Glutamatergic neuron (in vitro differentiated cells): ENCODE measurements around the gene SLC6A18. TPM values are rescaled to one million over a fixed set of nuclear protein-coding genes. Genes with fewer than 3 reads are reported as not detected.

Source experiments
- DNase-seq: peaks from one replicate; pipeline ENCODE4 v3.0.0; 2022
- H3K27ac Mint-ChIP-seq: one replicate; pipeline ENCODE4 v1.8.0; 2020; ENCODE audit warnings: mild to moderate bottlenecking, mixed read lengths, inconsistent platforms; ENCODE audit not compliant: unreplicated experiment
- H3K27me3 Mint-ChIP-seq: one replicate; pipeline ENCODE4 v1.8.0; 2020; ENCODE audit warnings: mild to moderate bottlenecking, moderate library complexity, mixed read lengths, inconsistent platforms; ENCODE audit not compliant: unreplicated experiment
- H3K36me3 Mint-ChIP-seq: one replicate; pipeline ENCODE4 v1.8.0; 2020; ENCODE audit warnings: mild to moderate bottlenecking, mixed read lengths, inconsistent platforms; ENCODE audit not compliant: unreplicated experiment
- H3K4me1 Mint-ChIP-seq: one replicate; pipeline ENCODE4 v1.8.0; 2020; ENCODE audit warnings: mild to moderate bottlenecking, low read depth, mixed read lengths, inconsistent platforms; ENCODE audit not compliant: unreplicated experiment
- H3K4me3 Mint-ChIP-seq: one replicate; pipeline ENCODE4 v1.8.0; 2020; ENCODE audit warnings: mild to moderate bottlenecking, mixed read lengths, inconsistent platforms; ENCODE audit not compliant: unreplicated experiment
- H3K9me3 Mint-ChIP-seq: one replicate; pipeline ENCODE4 v1.8.0; 2020; ENCODE audit warnings: mild to moderate bottlenecking, moderate library complexity, mixed read lengths, inconsistent platforms; ENCODE audit not compliant: unreplicated experiment
- total RNA-seq: library from RNA; stranded (reverse); fragmentation: NEBNext Ultra II Directional; extraction: Animal tissue kit (Norgen Biotek cat#: 25700); gene quantifications from one replicate; pipeline ENCODE4 v1.2.1, GENCODE V29; 2021; ENCODE audit not compliant: unreplicated experiment
- TF ChIP-seq, protein P1 (sequence below): fragments of 200-600 bp; sonication (generic); IDR thresholded peaks from one replicate; pipeline ENCODE4 v1.5.0; 2021; ENCODE audit not compliant: partially characterized antibody, unreplicated experiment

Gene SLC6A18
- total RNA-seq, 1 donor from 2014 or later, result not detected

DNA sequence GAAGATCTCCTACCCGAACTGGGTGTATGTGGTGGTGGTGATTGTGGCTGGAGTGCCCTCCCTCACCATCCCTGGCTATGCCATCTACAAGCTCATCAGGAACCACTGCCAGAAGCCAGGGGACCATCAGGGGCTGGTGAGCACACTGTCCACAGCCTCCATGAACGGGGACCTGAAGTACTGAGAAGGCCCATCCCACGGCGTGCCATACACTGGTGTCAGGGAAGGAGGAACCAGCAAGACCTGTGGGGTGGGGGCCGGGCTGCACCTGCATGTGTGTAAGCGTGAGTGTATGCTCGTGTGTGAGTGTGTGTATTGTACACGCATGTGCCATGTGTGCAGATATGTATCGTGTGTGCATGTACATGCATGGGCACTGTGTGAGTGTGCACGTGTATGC lies 3.5 kb upstream of the SLC6A18 start:
- no peaks in the 10 kb centered on the region for H3K9me3 Mint-ChIP-seq
- H3K36me3 Mint-ChIP-seq, result no peaks in the 10 kb centered on the region
- DNase-seq, result no peak
- TF ChIP-seq, protein P1, sequence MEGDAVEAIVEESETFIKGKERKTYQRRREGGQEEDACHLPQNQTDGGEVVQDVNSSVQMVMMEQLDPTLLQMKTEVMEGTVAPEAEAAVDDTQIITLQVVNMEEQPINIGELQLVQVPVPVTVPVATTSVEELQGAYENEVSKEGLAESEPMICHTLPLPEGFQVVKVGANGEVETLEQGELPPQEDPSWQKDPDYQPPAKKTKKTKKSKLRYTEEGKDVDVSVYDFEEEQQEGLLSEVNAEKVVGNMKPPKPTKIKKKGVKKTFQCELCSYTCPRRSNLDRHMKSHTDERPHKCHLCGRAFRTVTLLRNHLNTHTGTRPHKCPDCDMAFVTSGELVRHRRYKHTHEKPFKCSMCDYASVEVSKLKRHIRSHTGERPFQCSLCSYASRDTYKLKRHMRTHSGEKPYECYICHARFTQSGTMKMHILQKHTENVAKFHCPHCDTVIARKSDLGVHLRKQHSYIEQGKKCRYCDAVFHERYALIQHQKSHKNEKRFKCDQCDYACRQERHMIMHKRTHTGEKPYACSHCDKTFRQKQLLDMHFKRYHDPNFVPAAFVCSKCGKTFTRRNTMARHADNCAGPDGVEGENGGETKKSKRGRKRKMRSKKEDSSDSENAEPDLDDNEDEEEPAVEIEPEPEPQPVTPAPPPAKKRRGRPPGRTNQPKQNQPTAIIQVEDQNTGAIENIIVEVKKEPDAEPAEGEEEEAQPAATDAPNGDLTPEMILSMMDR, result no peak
- no peak overlapping the region for H3K4me3 Mint-ChIP-seq
- peaks cover 13% of the 10 kb centered on the region for H3K27me3 Mint-ChIP-seq
- no peaks in the 10 kb centered on the region for H3K4me1 Mint-ChIP-seq
- no peak overlapping the region for H3K27ac Mint-ChIP-seq

- Mint-ChIP-seq H3K9me3 (no peaks in the 10 kb centered on the region), H3K27me3 (peaks cover 13% of the 10 kb centered on the region), H3K27ac (no peak overlapping the region), H3K4me1 (no peaks in the 10 kb centered on the region), H3K4me3 (no peak overlapping the region), H3K36me3 (no peaks in the 10 kb centered on the region)
- DNase-seq, result no peak
- TF ChIP-seq, protein P1, result no peak
Measured at GRCh38 chr5:1222147-1222546, 3.0 kb upstream of the SLC6A18 start.

GRCh38 chr5:1222621-1223277 lies 2.4 kb upstream of the SLC6A18 start:
- Mint-ChIP-seq H3K27me3 (peaks cover 13% of the 10 kb centered on the region), H3K4me1 (no peaks in the 10 kb centered on the region), H3K4me3 (no peak overlapping the region), H3K36me3 (no peaks in the 10 kb centered on the region), H3K27ac (no peak overlapping the region), H3K9me3 (no peaks in the 10 kb centered on the region)
- TF ChIP-seq, protein P1, result no peak
- DNase-seq, result no peak

GRCh38 chr5:1223278-1223670 lies 1.9 kb upstream of the SLC6A18 start:
- DNase-seq, result no peak
- no peaks in the 10 kb centered on the region for H3K36me3 Mint-ChIP-seq
- H3K4me1 Mint-ChIP-seq, result peaks cover under 1% of the 10 kb centered on the region
- no peak overlapping the region for H3K27ac Mint-ChIP-seq
- peaks cover 13% of the 10 kb centered on the region for H3K27me3 Mint-ChIP-seq
- H3K9me3 Mint-ChIP-seq, result no peaks in the 10 kb centered on the region
- H3K4me3 Mint-ChIP-seq, result no peak overlapping the region
- TF ChIP-seq, protein P1, result no peak

- H3K27me3 Mint-ChIP-seq, result peaks cover 12% of the 10 kb centered on the region
- TF ChIP-seq, protein P1, result no peak
- no peaks in the 10 kb centered on the region for H3K36me3 Mint-ChIP-seq
- H3K4me3 Mint-ChIP-seq, result no peak overlapping the region
- no peaks in the 10 kb centered on the region for H3K9me3 Mint-ChIP-seq
- H3K4me1 Mint-ChIP-seq, result peaks cover 9% of the 10 kb centered on the region
- H3K27ac Mint-ChIP-seq, result no peak overlapping the region
- no peak for DNase-seq
Measured at GRCh38 chr5:1224631-1225030, 550 bp upstream of the SLC6A18 start.
